ENCODE data around the gene NMT1. TPM values are rescaled to one million over a fixed set of nuclear protein-coding genes. Genes with fewer than 3 reads are reported as not detected.
A peak's percentile ranks its signal among the peaks of the same experiment; 100 is the strongest.

Gene NMT1
- total RNA-seq, 1 experiment from 2014 or later: 173 TPM

GRCh38 chr17:45147581-45148182, 86.6 kb downstream of the NMT1 start:
- H3K27ac Mint-ChIP-seq (ENCODE audit: unreplicated experiment): peak overlapping the region; percentile 94
- CTCF ChIA-PET: interaction anchor here (0.6 to 8.2 kb wide), 11 partner anchors 11 to 54 kb away, joined by 3 to 230 read pairs (median 8); partner anchors contain the start of genes ACBD4 and HEXIM2
- peak; percentile 89 to 91 for DNase-seq

DNA sequence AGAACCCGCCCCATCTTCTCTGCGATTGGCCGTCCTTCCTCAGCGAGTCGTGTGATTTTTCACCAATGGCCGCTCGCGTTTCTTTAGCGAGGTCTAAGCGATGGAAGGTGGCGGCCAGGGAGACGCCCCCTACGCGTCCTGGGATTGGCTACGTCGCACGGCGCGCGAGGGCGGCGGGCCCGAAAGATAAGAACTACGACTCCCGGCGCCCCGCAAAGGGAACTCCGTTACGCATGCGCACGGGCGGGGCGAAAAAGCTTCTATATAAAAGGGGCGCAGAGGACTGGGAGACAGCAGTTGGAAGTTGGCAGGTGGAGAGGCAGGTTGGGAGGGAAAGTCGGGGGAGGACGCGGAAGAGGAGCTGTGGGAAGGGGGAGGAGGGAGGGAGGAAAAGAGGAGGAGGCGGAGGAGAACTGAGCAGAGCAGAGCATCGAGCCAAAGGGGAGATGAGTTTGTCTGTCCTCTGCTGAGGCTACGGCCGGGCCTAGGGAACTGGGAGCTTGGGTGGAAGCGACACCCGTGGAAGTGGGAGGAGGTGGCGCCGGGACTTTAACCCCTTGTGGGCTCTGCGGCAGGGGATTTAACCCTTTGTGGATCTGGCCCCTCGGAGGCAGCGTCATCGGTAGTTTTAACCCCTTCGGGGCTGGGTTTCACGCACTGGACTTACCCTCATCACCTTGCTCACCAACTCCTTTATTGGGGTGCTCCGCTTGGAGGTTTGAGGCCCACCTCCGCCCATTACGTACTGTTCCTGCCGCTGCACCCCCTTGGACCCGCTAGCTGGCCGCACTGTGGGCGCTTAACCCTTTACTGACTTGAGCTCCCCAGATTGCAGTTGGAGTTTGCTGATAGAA, 87.3 kb downstream of the NMT1 start, which contains the start of gene HEXIM1:
HEXIM1 (plus strand) TSS at position 293 of the 854 bp plus-strand sequence. CDS start 716 bp downstream, outside the sequence.
- DNase-seq: peak; percentile 99
- TF ChIP-seq, protein P1, sequence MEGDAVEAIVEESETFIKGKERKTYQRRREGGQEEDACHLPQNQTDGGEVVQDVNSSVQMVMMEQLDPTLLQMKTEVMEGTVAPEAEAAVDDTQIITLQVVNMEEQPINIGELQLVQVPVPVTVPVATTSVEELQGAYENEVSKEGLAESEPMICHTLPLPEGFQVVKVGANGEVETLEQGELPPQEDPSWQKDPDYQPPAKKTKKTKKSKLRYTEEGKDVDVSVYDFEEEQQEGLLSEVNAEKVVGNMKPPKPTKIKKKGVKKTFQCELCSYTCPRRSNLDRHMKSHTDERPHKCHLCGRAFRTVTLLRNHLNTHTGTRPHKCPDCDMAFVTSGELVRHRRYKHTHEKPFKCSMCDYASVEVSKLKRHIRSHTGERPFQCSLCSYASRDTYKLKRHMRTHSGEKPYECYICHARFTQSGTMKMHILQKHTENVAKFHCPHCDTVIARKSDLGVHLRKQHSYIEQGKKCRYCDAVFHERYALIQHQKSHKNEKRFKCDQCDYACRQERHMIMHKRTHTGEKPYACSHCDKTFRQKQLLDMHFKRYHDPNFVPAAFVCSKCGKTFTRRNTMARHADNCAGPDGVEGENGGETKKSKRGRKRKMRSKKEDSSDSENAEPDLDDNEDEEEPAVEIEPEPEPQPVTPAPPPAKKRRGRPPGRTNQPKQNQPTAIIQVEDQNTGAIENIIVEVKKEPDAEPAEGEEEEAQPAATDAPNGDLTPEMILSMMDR (IDR thresholded peaks at IDR 0.05; ENCODE audit: insufficient read depth in 1 of 2, low read depth in 1 of 2, low read length in 1 of 2, severe bottlenecking in 1 of 2, unreplicated experiment in 1 of 2): no peak
- ChIA-PET CTCF (interaction anchor here (0.5 to 8.2 kb wide), 21 partner anchors 12 to 719 kb away, joined by 3 to 230 read pairs (median 4); partner anchors contain the start of genes ACBD4, HEXIM2 and NMT1), POLR2A (interaction anchor here (0.5 to 7.0 kb wide), 31 partner anchors 9 to 1200 kb away, joined by 3 to 279 read pairs (median 7); partner anchors contain the start of genes ACBD4, HEXIM2, MAP3K14 and NMT1)
- peaks cover 15% of the 10 kb centered on the region for H3K4me1 Mint-ChIP-seq (ENCODE audit: low read depth, unreplicated experiment)
- no peaks in the 10 kb centered on the region for H3K9me3 Mint-ChIP-seq (ENCODE audit: unreplicated experiment)
- intact Hi-C loops (cut with micrococcal nuclease; ENCODE audit: unreplicated experiment): loop anchor here (1.0 to 5.0 kb wide), 6 partner anchors 13 to 224 kb away; partner anchors contain the start of genes ACBD4 and HEXIM2
- H3K9me3 ChIP-seq: no peaks in the 10 kb centered on the region
- peaks cover 65% of the 10 kb centered on the region for H3K36me3 Mint-ChIP-seq (ENCODE audit: insufficient read depth, unreplicated experiment)
- peak within 1 kb of the TSS; percentile 99 for H3K4me3 Mint-ChIP-seq (ENCODE audit: unreplicated experiment)
- H3K27me3 Mint-ChIP-seq (ENCODE audit: insufficient read depth, unreplicated experiment): peaks cover 4% of the 10 kb centered on the region
- H3K4me3 ChIP-seq (ENCODE audit: low read depth, low read length): peak within 1 kb of the TSS; percentile 70
- H3K27me3 ChIP-seq (replicated peaks; ENCODE audit: control insufficient read depth, insufficient read depth, low read length): no peaks in the 10 kb centered on the region
- peaks cover 17% of the 10 kb centered on the region for H3K4me1 ChIP-seq
- H3K36me3 ChIP-seq (ENCODE audit: control insufficient read depth, insufficient read depth, low read length): no peaks in the 10 kb centered on the region
- TSS peak; percentile 64 for BruUV-seq (replicated peaks)
- H3K27ac Mint-ChIP-seq (ENCODE audit: unreplicated experiment): peak within 1 kb of the TSS; percentile 94

More at GRCh38 chr17:45147581-45148182, 86.6 kb downstream of the NMT1 start:
- H3K36me3 ChIP-seq (ENCODE audit: control insufficient read depth, insufficient read depth, low read length): no peaks in the 10 kb centered on the region
- no peaks in the 10 kb centered on the region for H3K27me3 ChIP-seq (replicated peaks; ENCODE audit: control insufficient read depth, insufficient read depth, low read length)
- POLR2A ChIA-PET: interaction anchor here (0.6 to 7.0 kb wide), 23 partner anchors 8 to 1199 kb away, joined by 3 to 279 read pairs (median 7); partner anchors contain the start of genes ACBD4, HEXIM2, MAP3K14 and NMT1
- peak overlapping the region; percentile 57 for H3K4me3 ChIP-seq (ENCODE audit: low read depth, low read length)
- peaks cover 4% of the 10 kb centered on the region for H3K27me3 Mint-ChIP-seq (ENCODE audit: insufficient read depth, unreplicated experiment)
- peaks cover 68% of the 10 kb centered on the region for H3K36me3 Mint-ChIP-seq (ENCODE audit: insufficient read depth, unreplicated experiment)
- peaks cover 15% of the 10 kb centered on the region for H3K4me1 Mint-ChIP-seq (ENCODE audit: low read depth, unreplicated experiment)
- H3K4me1 ChIP-seq: peaks cover 17% of the 10 kb centered on the region
- intact Hi-C loops (cut with micrococcal nuclease; ENCODE audit: unreplicated experiment): loop anchor here (1.0 to 5.0 kb wide), 6 partner anchors 12 to 225 kb away; partner anchors contain the start of genes ACBD4 and HEXIM2
- H3K4me3 Mint-ChIP-seq (ENCODE audit: unreplicated experiment): peak overlapping the region; percentile 99
- TF ChIP-seq, protein P1 (IDR thresholded peaks at IDR 0.05; ENCODE audit: insufficient read depth in 1 of 2, low read depth in 1 of 2, low read length in 1 of 2, severe bottlenecking in 1 of 2, unreplicated experiment in 1 of 2): no peak
- no peaks in the 10 kb centered on the region for H3K9me3 ChIP-seq
- TSS peak; percentile 65 for BruUV-seq (replicated peaks)
- no peaks in the 10 kb centered on the region for H3K9me3 Mint-ChIP-seq (ENCODE audit: unreplicated experiment)

Data from Caco-2 (cell line).